DOHH2 (cell line): Measurements from ENCODE around the gene KRT2.

Experiments used
- H3F3A ChIP-seq: fragments of 200-600 bp; sonication (generic), shearing (Covaris generic); 2 replicates; pipeline ENCODE4 v1.6.0; 2016; ENCODE audit warnings: antibody characterized with exemption, mild to moderate bottlenecking; ENCODE audit not compliant: control insufficient read depth, insufficient read depth
- H3K27ac ChIP-seq: fragments of 200-600 bp; sonication (generic); 2 replicates; pipeline ENCODE4 v1.5.1; 2014; ENCODE audit warnings: low read depth, mild to moderate bottlenecking, low read length, moderate library complexity
- H3K27me3 ChIP-seq: fragments of 200-600 bp; sonication (generic); 2 replicates; pipeline ENCODE4 v1.6.1; 2014; ENCODE audit warnings: mild to moderate bottlenecking, low read length, mixed read lengths; ENCODE audit not compliant: control insufficient read depth
- H3K36me3 ChIP-seq: fragments of 200-600 bp; sonication (generic); 2 replicates; pipeline ENCODE4 v1.6.1; 2014; ENCODE audit warnings: mild to moderate bottlenecking, low read length, moderate library complexity, mixed read lengths; ENCODE audit not compliant: control insufficient read depth
- H3K4me1 ChIP-seq: fragments of 200-600 bp; sonication (generic); 2 replicates; pipeline ENCODE4 v1.6.1; 2014; ENCODE audit warnings: mild to moderate bottlenecking, low read length, mixed read lengths; ENCODE audit not compliant: control insufficient read depth
- H3K4me2 ChIP-seq: fragments of 200-600 bp; sonication (generic); 2 replicates; pipeline ENCODE4 v1.6.0; 2014; ENCODE audit warnings: mild to moderate bottlenecking, low read length, moderate library complexity
- H3K4me3 ChIP-seq: fragments of 200-600 bp; sonication (generic); 2 replicates; pipeline ENCODE4 v1.5.1; 2014; ENCODE audit warnings: mild to moderate bottlenecking, low read length, mixed read lengths
- H3K79me2 ChIP-seq: fragments of 200-600 bp; sonication (generic); 2 replicates; pipeline ENCODE4 v1.6.1; 2014; ENCODE audit warnings: mild to moderate bottlenecking, low read length, mixed read lengths; ENCODE audit not compliant: control insufficient read depth
- H3K9me2 ChIP-seq: fragments of 200-600 bp; sonication (generic); replicated peaks from 2 replicates; pipeline ENCODE4 v1.6.1; 2014; ENCODE audit warnings: mild to moderate bottlenecking, low read length, mixed read lengths; ENCODE audit not compliant: control insufficient read depth
- H3K9me3 ChIP-seq: fragments of 200-600 bp; sonication (generic); 2 replicates; pipeline ENCODE4 v1.6.1; 2014; ENCODE audit warnings: antibody characterized with exemption, low read length, mixed read lengths; ENCODE audit not compliant: control insufficient read depth, insufficient read depth
- H4K20me1 ChIP-seq: fragments of 200-600 bp; sonication (generic); 2 replicates; pipeline ENCODE4 v1.6.0; 2014; ENCODE audit warnings: low read depth, mild to moderate bottlenecking, antibody characterized with exemption, low read length, moderate library complexity; ENCODE audit not compliant: control insufficient read depth, insufficient read depth
- EZH2phosphoT487 ChIP-seq: fragments of 200-600 bp; sonication (generic); IDR thresholded peaks from 2 replicates; pipeline ENCODE4 v1.6.1; 2017; ENCODE audit warnings: borderline replicate concordance, mild to moderate bottlenecking, antibody characterized with exemption, low read length, moderate library complexity, mixed read lengths
- TF ChIP-seq, protein P1 (sequence below): fragments of 200-600 bp; sonication (generic); IDR thresholded peaks from one replicate; pipeline ENCODE4 v1.5.1; 2014; ENCODE audit warnings: antibody characterized with exemption, mild to moderate bottlenecking, low read depth, low read length; ENCODE audit not compliant: poor library complexity, severe bottlenecking

Gene KRT2

GRCh38 chr12:52658196-52658595, 6.2 kb upstream of the KRT2 start:
- Histone ChIP-seq H3K4me1 (no peaks in the 10 kb centered on the region), H3K27ac (no peak overlapping the region), H3K27me3 (peaks cover 10% of the 10 kb centered on the region), H3K36me3 (no peaks in the 10 kb centered on the region), H3K9me3 (no peaks in the 10 kb centered on the region), H3F3A (no peaks in the 10 kb centered on the region), H3K79me2 (no peaks in the 10 kb centered on the region), H3K4me2 (no peak overlapping the region), H4K20me1 (no peaks in the 10 kb centered on the region), H3K9me2 (no peaks in the 10 kb centered on the region), H3K4me3 (no peak overlapping the region)
- no peak for TF ChIP-seq EZH2phosphoT487

DNA sequence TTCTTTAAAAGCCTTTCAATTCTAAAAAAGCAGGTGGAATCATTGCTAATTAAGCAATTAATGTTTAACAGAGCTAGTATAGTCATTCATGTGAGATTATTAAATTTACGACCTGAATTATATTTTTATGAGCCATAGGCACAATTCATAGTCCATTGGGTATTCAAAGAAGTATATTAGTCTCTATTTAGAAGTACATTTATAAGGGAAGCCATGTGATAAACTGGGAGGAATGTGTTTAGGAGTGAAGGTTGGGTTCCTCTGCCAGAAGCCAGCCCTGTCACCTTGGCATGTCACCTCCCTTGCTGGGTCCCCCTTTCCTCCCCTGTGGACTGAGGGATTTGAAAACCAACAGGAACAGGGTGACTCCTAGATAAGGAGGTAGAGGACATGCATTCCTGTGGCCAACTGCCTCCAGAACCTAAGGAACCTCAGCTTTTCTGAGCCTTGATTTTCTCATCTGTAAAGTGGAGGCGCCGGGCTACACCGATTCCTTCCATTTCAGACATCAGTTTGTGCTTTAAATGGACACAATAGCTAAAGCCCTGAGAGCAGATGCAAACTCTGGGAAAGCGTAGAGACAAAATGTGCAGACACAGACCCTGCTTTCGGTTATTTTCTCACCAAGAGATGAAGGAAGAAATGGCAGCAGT, 5.4 kb upstream of the KRT2 start:
- H3K36me3 ChIP-seq: no peaks in the 10 kb centered on the region
- H3K4me2 ChIP-seq: no peak overlapping the region
- no peaks in the 10 kb centered on the region for H4K20me1 ChIP-seq
- no peaks in the 10 kb centered on the region for H3K4me1 ChIP-seq
- H3K4me3 ChIP-seq: no peak overlapping the region
- no peaks in the 10 kb centered on the region for H3K9me3 ChIP-seq
- H3F3A ChIP-seq: no peaks in the 10 kb centered on the region
- no peaks in the 10 kb centered on the region for H3K9me2 ChIP-seq
- H3K27me3 ChIP-seq: peaks cover 10% of the 10 kb centered on the region
- H3K79me2 ChIP-seq: no peaks in the 10 kb centered on the region
- no peak overlapping the region for H3K27ac ChIP-seq
- TF ChIP-seq EZH2phosphoT487: no peak
- TF ChIP-seq, protein P1, sequence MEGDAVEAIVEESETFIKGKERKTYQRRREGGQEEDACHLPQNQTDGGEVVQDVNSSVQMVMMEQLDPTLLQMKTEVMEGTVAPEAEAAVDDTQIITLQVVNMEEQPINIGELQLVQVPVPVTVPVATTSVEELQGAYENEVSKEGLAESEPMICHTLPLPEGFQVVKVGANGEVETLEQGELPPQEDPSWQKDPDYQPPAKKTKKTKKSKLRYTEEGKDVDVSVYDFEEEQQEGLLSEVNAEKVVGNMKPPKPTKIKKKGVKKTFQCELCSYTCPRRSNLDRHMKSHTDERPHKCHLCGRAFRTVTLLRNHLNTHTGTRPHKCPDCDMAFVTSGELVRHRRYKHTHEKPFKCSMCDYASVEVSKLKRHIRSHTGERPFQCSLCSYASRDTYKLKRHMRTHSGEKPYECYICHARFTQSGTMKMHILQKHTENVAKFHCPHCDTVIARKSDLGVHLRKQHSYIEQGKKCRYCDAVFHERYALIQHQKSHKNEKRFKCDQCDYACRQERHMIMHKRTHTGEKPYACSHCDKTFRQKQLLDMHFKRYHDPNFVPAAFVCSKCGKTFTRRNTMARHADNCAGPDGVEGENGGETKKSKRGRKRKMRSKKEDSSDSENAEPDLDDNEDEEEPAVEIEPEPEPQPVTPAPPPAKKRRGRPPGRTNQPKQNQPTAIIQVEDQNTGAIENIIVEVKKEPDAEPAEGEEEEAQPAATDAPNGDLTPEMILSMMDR: no peak

GRCh38 chr12:52656616-52657015, 4.6 kb upstream of the KRT2 start:
- no peaks in the 10 kb centered on the region for H3K9me3 ChIP-seq
- no peak overlapping the region for H3K4me3 ChIP-seq
- H3F3A ChIP-seq: no peaks in the 10 kb centered on the region
- H3K4me1 ChIP-seq: no peaks in the 10 kb centered on the region
- H3K36me3 ChIP-seq: no peaks in the 10 kb centered on the region
- H3K79me2 ChIP-seq: no peaks in the 10 kb centered on the region
- H3K27ac ChIP-seq: no peak overlapping the region
- TF ChIP-seq, protein P1: no peak
- no peak for TF ChIP-seq EZH2phosphoT487
- H4K20me1 ChIP-seq: no peaks in the 10 kb centered on the region
- H3K27me3 ChIP-seq: peaks cover 10% of the 10 kb centered on the region
- no peak overlapping the region for H3K4me2 ChIP-seq
- H3K9me2 ChIP-seq: no peaks in the 10 kb centered on the region

- Histone ChIP-seq H3K79me2 (no peaks in the 10 kb centered on the region), H4K20me1 (no peaks in the 10 kb centered on the region), H3K4me2 (no peak overlapping the region), H3K36me3 (no peaks in the 10 kb centered on the region), H3K9me2 (no peaks in the 10 kb centered on the region), H3K27ac (no peak overlapping the region), H3K4me3 (no peak overlapping the region), H3K27me3 (peaks cover 5% of the 10 kb centered on the region; the same call in 1 of the 2 replicates), H3K4me1 (no peaks in the 10 kb centered on the region), H3F3A (no peaks in the 10 kb centered on the region), H3K9me3 (no peaks in the 10 kb centered on the region)
- TF ChIP-seq, protein P1: no peak
- no peak for TF ChIP-seq EZH2phosphoT487
Observed at GRCh38 chr12:52655720-52656124, 3.7 kb upstream of the KRT2 start.
